ENCODE results near the gene PLEKHA5.

GRCh38 chr12:19140381-19141236, 11.1 kb downstream of the PLEKHA5 start:
- TF ChIP-seq POLR2A (IDR thresholded peaks at IDR 0.05), result no peak
- no peak for TF ChIP-seq CTCF (IDR thresholded peaks at IDR 0.05)

Data from body of pancreas (tissue), 4 donors.